GM18526 (cell line): Measurements from ENCODE around the gene PIK3R3.

Experiments used
- POLR2A ChIP-seq: IDR thresholded peaks from 3 replicates; pipeline ENCODE4 v1.6.1; 2011; ENCODE audit not compliant: insufficient read length; ENCODE audit errors: extremely low read depth

PIK3R3 gene

GRCh38 chr1:46166521-46167462 is 34.4 kb upstream of the PIK3R3 start:
- TF ChIP-seq POLR2A, result peak; percentile 33

- TF ChIP-seq POLR2A, result no peak
Measured at GRCh38 chr1:46160212-46160611, 27.8 kb upstream of the PIK3R3 start.

GRCh38 chr1:46159516-46159915 is 27.1 kb upstream of the PIK3R3 start:
- no peak for TF ChIP-seq POLR2A

- TF ChIP-seq POLR2A, result no peak
Measured at GRCh38 chr1:46158312-46159281, 26.2 kb upstream of the PIK3R3 start.

- no peak for TF ChIP-seq POLR2A
Measured at GRCh38 chr1:46157916-46158311, 25.5 kb upstream of the PIK3R3 start.

GRCh38 chr1:46153732-46154131 is 21.3 kb upstream of the PIK3R3 start:
- no peak for TF ChIP-seq POLR2A

- no peak for TF ChIP-seq POLR2A
Measured at GRCh38 chr1:46153228-46153627, 20.8 kb upstream of the PIK3R3 start.

GRCh38 chr1:46152016-46152415 is 19.6 kb upstream of the PIK3R3 start:
- TF ChIP-seq POLR2A, result no peak

- TF ChIP-seq POLR2A, result no peak
Measured at GRCh38 chr1:46150085-46150484, 17.7 kb upstream of the PIK3R3 start.

GRCh38 chr1:46148318-46148717 is 15.9 kb upstream of the PIK3R3 start:
- no peak for TF ChIP-seq POLR2A

GRCh38 chr1:46137916-46138315 is 5.5 kb upstream of the PIK3R3 start:
- no peak for TF ChIP-seq POLR2A

GRCh38 chr1:46136711-46137110 is 4.3 kb upstream of the PIK3R3 start:
- no peak for TF ChIP-seq POLR2A

- TF ChIP-seq POLR2A, result no peak
Measured at GRCh38 chr1:46134660-46135331, 2.4 kb upstream of the PIK3R3 start.

- TF ChIP-seq POLR2A, result no peak
Measured at GRCh38 chr1:46133781-46134350, 1.4 kb upstream of the PIK3R3 start.

GRCh38 chr1:46133181-46133658 is 791 bp upstream of the PIK3R3 start:
- TF ChIP-seq POLR2A, result peak; percentile 43
